HEK293 (cell line): ENCODE data around the gene AMPH.

ENCODE experiments used
- CTCF ChIA-PET: fragments of 350-600 bp; formaldehyde crosslinking; extraction: SDS; loops from one replicate; lab custom pipeline; 2021; ENCODE audit warnings: antibody characterized with exemption; lab: Yijun Ruan, JAX
- POLR2A ChIA-PET: fragments of 300-600 bp; formaldehyde crosslinking; extraction: SDS; loops from one replicate; lab custom pipeline; 2020; ENCODE audit warnings: antibody characterized with exemption, inconsistent platforms; lab: Yijun Ruan, JAX
- H3K27ac ChIP-seq: fragments of 200-500 bp; sonication (Bioruptor generic); 2 replicates; pipeline ENCODE4 v1.5.1; 2014; ENCODE audit warnings: low read depth, low read length, control low read depth, inconsistent platforms; ENCODE audit errors: extremely low read depth
- H3K36me3 ChIP-seq, 2 experiments: fragments of 200-500 bp in 1 of 2; sonication (Bioruptor generic) in 1 of 2; 1 replicate in 1 of 2; 2 replicates in 1 of 2; pipeline ENCODE4 v1.5.1; 2014 to 2017; ENCODE audit warnings: inconsistent platforms in 2 of 2, low read length in 2 of 2; ENCODE audit not compliant: control insufficient read depth in 2 of 2, insufficient read depth in 1 of 2
- H3K4me1 ChIP-seq: fragments of 200-500 bp; sonication (Bioruptor generic); 2 replicates; pipeline ENCODE4 v1.5.1; 2014; ENCODE audit warnings: mild to moderate bottlenecking, low read length, inconsistent platforms; ENCODE audit not compliant: control insufficient read depth, insufficient read depth
- H3K4me3 ChIP-seq: 2 replicates; pipeline ENCODE4 v1.5.1; 2011; ENCODE audit warnings: low read depth, mild to moderate bottlenecking, control low read depth, low read length, moderate library complexity
- H3K9me3 ChIP-seq: fragments of 200-500 bp; sonication (Bioruptor generic); 2 replicates; pipeline ENCODE4 v1.5.1; 2014; ENCODE audit warnings: low read depth, low read length, inconsistent platforms; ENCODE audit not compliant: control insufficient read depth, insufficient read depth
- HOXA7 ChIP-seq: sonication (generic); formaldehyde crosslinking; IDR thresholded peaks from 2 replicates; pipeline ENCODE4 v1.8.1; 2022; ENCODE audit warnings: missing genetic modification reagents, borderline replicate concordance
- PRDM10 ChIP-seq: fragments of 450-650 bp; formaldehyde crosslinking; IDR thresholded peaks from 2 replicates; pipeline ENCODE4 v1.5.1; 2016; ENCODE audit warnings: missing biosample characterization, missing genetic modification characterization
- PRDM4 ChIP-seq: fragments of 450-650 bp; formaldehyde crosslinking; IDR thresholded peaks from 2 replicates; pipeline ENCODE4 v1.5.1; 2017; ENCODE audit warnings: missing biosample characterization, missing genetic modification characterization
- ZNF239 ChIP-seq: fragments of 450-650 bp; formaldehyde crosslinking; IDR thresholded peaks from 2 replicates; pipeline ENCODE4 v1.5.1; 2016; ENCODE audit warnings: missing biosample characterization, missing genetic modification characterization
- ZNF423 ChIP-seq: fragments of 450-650 bp; formaldehyde crosslinking; IDR thresholded peaks from 2 replicates; pipeline ENCODE4 v1.5.1; 2016; ENCODE audit warnings: missing biosample characterization, missing genetic modification characterization
- ZNF513 ChIP-seq: fragments of 450-650 bp; IDR thresholded peaks from 2 replicates; pipeline ENCODE4 v1.5.1; 2018; ENCODE audit warnings: missing biosample characterization, missing genetic modification characterization
- ZNF692 ChIP-seq: fragments of 450-650 bp; formaldehyde crosslinking; IDR thresholded peaks from 2 replicates; pipeline ENCODE4 v1.5.1; 2016; ENCODE audit warnings: missing biosample characterization, missing genetic modification characterization

The AMPH gene

GRCh38 chr7:38585572-38586354 lies 45.4 kb downstream of the AMPH start:
- POLR2A ChIA-PET: no interaction called here
- TF ChIP-seq ZNF692 (tag by site-specific recombination) (no peak), ZNF423 (tag by site-specific recombination) (no peak), ZNF239 (tag by site-specific recombination) (no peak)
- TF ChIP-seq, all 188 proteins: peak for 0
- H3K27ac ChIP-seq: no peak overlapping the region
- no peak overlapping the region for H3K4me3 ChIP-seq
- H3K9me3 ChIP-seq: no peaks in the 10 kb centered on the region
- CTCF ChIA-PET: interaction anchor here (0.7 to 1.4 kb wide), 2 partner anchors 10 to 134 kb away, joined by 3 to 4 read pairs; no protein-coding TSS in a partner anchor
- no peaks in the 10 kb centered on the region for H3K36me3 ChIP-seq
- H3K4me1 ChIP-seq: no peaks in the 10 kb centered on the region

- H3K9me3 ChIP-seq: no peaks in the 10 kb centered on the region
- CTCF ChIA-PET: interaction anchor here (1.4 kb wide), 1 partner anchor 132 kb away, joined by 4 read pairs; no protein-coding TSS in a partner anchor
- TF ChIP-seq PRDM10 (no peak), HOXA7 (CRISPR knock-in tag) (no peak)
- TF ChIP-seq, all 188 proteins: peak for 0
- POLR2A ChIA-PET: no interaction called here
- H3K27ac ChIP-seq: no peak overlapping the region
- no peak overlapping the region for H3K4me3 ChIP-seq
- no peaks in the 10 kb centered on the region for H3K4me1 ChIP-seq
- H3K36me3 ChIP-seq: no peaks in the 10 kb centered on the region
These were observed 46.5 kb downstream of the AMPH start for GRCh38 chr7:38584443-38585210.

GRCh38 chr7:38580485-38580884 lies 50.7 kb downstream of the AMPH start:
- Histone ChIP-seq H3K4me1 (no peaks in the 10 kb centered on the region), H3K27ac (no peak overlapping the region), H3K9me3 (no peaks in the 10 kb centered on the region), H3K4me3 (no peak overlapping the region), H3K36me3 (no peaks in the 10 kb centered on the region)
- ChIA-PET CTCF (no interaction called here), POLR2A (interaction anchor here (0.6 kb wide), 1 partner anchor 471 kb away, joined by 5 read pairs; no protein-coding TSS in a partner anchor)
- TF ChIP-seq PRDM4: no peak
- peak; percentile 87 for TF ChIP-seq ZNF513 (tag by site-specific recombination)
- no peak for TF ChIP-seq HOXA7 (CRISPR knock-in tag)
